Measurements from ENCODE around the gene WDTC1.
A peak's percentile ranks its signal among the peaks of the same experiment; 100 is the strongest.

DNA sequence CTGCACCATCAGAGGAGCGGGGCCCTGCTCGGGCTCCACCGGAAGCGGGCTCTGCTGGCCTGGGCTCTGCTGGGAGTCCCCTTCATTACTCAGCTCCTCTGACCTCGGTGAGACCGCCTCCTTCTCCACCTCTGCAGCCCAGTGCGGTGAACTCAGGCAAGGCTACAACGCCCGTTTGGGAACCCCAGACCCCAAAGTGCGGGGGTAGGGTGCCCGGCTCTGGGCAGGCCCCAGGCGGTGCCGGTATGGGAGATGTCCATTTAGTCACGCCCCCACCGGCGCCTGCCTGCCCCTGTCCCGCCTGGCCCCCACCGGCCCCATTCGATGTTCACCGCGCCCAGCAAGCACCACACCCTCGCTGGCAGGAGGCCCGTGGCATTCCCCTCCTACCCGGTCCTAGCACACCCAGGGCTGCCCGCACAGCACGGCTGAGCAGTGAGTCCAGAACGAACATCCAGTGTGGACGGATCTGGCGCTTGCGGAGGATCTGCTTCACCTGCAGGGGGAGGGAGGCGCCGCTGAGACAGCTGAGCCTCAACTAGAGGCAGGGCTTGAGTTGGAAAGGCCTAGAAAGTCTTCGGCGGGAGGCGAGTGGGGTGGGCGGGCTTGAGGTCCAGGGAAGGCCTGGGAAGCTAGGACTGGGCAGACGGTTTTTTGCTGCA lies 122.3 kb downstream of the WDTC1 start:
- TF ChIP-seq CTCF (IDR thresholded peaks at IDR 0.05 in 8 of 11, conservative IDR thresholded peaks at IDR 0.05 in 3 of 11) (no peak), POLR2A (IDR thresholded peaks at IDR 0.05) (no peak), POLR2AphosphoS5 (IDR thresholded peaks at IDR 0.05) (peak in 1 of 3 donors; percentile 7)

All from spleen (tissue), 7 donors.